Measurements from ENCODE around the gene XAGE5. TPM values are rescaled to one million over a fixed set of nuclear protein-coding genes. Genes with fewer than 3 reads are reported as not detected.
"Not testable (repeated sequence)": the region's sequence is repeated elsewhere in the genome, so short reads cannot be mapped to it uniquely, and the experiment has no call there.

The XAGE5 gene
- polyA plus RNA-seq (ENCODE audit: insufficient read length): not detected
- long read RNA-seq, donor 1: 0 reads
- long read RNA-seq, donor 2: 0 reads
- long read RNA-seq, donor 3: 0 reads
- long read RNA-seq, donor 4: 0 reads
- long read RNA-seq, donor 5: 0 reads
- long read RNA-seq, donor 6: 0 reads
- long read RNA-seq, donor 7: 0 reads
- long read RNA-seq, donor 8: 0 reads

GRCh38 chrX:52811065-52811625 lies at the start of gene XAGE5:
XAGE5 (plus strand) TSS chrX:52811287; CDS start chrX:52812567, 1,280 bp downstream.
- no peak for DNase-seq

GRCh38 chrX:52765983-52766382 lies 45.1 kb upstream of the XAGE5 start:
- not testable (repeated sequence) for DNase-seq

GRCh38 chrX:52773504-52773903 lies 37.6 kb upstream of the XAGE5 start:
- DNase-seq: not testable (repeated sequence)

GRCh38 chrX:52797327-52797726 lies 13.8 kb upstream of the XAGE5 start, which contains the start of gene SPANXN5:
SPANXN5 (minus strand) TSS chrX:52797427; CDS start chrX:52797348, 79 bp downstream.
- DNase-seq: not testable (repeated sequence)

GRCh38 chrX:52804876-52805275 lies 6.2 kb upstream of the XAGE5 start:
- not testable (repeated sequence) for DNase-seq

GRCh38 chrX:52819788-52820187 lies 8.7 kb downstream of the XAGE5 start:
- no peak for DNase-seq

GRCh38 chrX:52821079-52821760 lies 10.1 kb downstream of the XAGE5 start:
- no peak for DNase-seq

GRCh38 chrX:52824608-52825007 lies 13.5 kb downstream of the XAGE5 start:
- DNase-seq: no peak

- no peak for DNase-seq
Observed at GRCh38 chrX:52830551-52830950, 19.5 kb downstream of the XAGE5 start.

GRCh38 chrX:52839137-52839536 lies 28.1 kb downstream of the XAGE5 start:
- no peak for DNase-seq

- not testable (repeated sequence) for DNase-seq
Observed at GRCh38 chrX:52843619-52844018, 32.5 kb downstream of the XAGE5 start.

- no peak for DNase-seq
Observed at GRCh38 chrX:52852110-52852860, 41.2 kb downstream of the XAGE5 start.

GRCh38 chrX:52856991-52857525 lies 46.0 kb downstream of the XAGE5 start:
- not testable (repeated sequence) for DNase-seq

GRCh38 chrX:52865343-52865998 lies 54.4 kb downstream of the XAGE5 start:
- DNase-seq: no peak

Other genes with a start within 250 kb of the XAGE5 start
- gene SSX7, start 156.4 kb upstream of the XAGE5 start, polyA plus RNA-seq (ENCODE audit: insufficient read length): not detected
- gene SSX2, start 104.1 kb upstream of the XAGE5 start, polyA plus RNA-seq (ENCODE audit: insufficient read length): not detected
- not detected for gene SSX2B, start 60.0 kb upstream of the XAGE5 start, polyA plus RNA-seq (ENCODE audit: insufficient read length)
- gene SPANXN5, start 13.9 kb upstream of the XAGE5 start, polyA plus RNA-seq (ENCODE audit: insufficient read length): not detected
- not detected for gene XAGE3, start 56.8 kb downstream of the XAGE5 start, polyA plus RNA-seq (ENCODE audit: insufficient read length)
- 20.0 TPM for gene FAM156B, start 86.0 kb downstream of the XAGE5 start, polyA plus RNA-seq (ENCODE audit: insufficient read length)
- gene FAM156A, start 147.2 kb downstream of the XAGE5 start, polyA plus RNA-seq (ENCODE audit: insufficient read length): 36.2 TPM
- 26.3 TPM for gene GPR173, start 237.5 kb downstream of the XAGE5 start, polyA plus RNA-seq (ENCODE audit: insufficient read length)